ENCODE data around the gene FBXL16.

DNA sequence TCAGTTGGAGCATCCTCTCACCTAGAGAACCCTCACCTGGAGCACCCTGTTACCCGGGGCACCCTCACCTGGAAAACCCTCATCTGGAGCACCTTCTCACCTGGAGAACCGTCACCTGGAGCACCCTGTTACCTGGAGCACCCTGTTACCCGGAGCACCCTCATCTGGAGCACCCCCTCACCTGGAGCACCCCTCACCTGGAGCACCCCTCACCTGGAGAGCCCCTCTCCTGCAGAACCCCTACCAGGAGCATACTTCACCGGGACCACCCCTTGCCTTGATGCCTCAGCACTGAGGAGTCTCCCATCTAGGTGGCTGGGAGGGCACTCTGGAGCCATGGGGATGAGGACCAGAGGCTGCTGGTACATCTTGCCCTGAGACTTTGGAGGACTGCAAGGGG lies 3.4 kb upstream of the FBXL16 start:
- TF ChIP-seq, protein P1, sequence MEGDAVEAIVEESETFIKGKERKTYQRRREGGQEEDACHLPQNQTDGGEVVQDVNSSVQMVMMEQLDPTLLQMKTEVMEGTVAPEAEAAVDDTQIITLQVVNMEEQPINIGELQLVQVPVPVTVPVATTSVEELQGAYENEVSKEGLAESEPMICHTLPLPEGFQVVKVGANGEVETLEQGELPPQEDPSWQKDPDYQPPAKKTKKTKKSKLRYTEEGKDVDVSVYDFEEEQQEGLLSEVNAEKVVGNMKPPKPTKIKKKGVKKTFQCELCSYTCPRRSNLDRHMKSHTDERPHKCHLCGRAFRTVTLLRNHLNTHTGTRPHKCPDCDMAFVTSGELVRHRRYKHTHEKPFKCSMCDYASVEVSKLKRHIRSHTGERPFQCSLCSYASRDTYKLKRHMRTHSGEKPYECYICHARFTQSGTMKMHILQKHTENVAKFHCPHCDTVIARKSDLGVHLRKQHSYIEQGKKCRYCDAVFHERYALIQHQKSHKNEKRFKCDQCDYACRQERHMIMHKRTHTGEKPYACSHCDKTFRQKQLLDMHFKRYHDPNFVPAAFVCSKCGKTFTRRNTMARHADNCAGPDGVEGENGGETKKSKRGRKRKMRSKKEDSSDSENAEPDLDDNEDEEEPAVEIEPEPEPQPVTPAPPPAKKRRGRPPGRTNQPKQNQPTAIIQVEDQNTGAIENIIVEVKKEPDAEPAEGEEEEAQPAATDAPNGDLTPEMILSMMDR (IDR thresholded peaks at IDR 0.05) = no peak
- TF ChIP-seq POLR2A (IDR thresholded peaks at IDR 0.05) = no peak
- no peak for TF ChIP-seq POLR2AphosphoS5 (IDR thresholded peaks at IDR 0.05)
- TF ChIP-seq EP300 (IDR thresholded peaks at IDR 0.05) = no peak

Data from upper lobe of left lung (tissue), 4 donors.